ENCODE measurements around the gene BTBD6.

DNA sequence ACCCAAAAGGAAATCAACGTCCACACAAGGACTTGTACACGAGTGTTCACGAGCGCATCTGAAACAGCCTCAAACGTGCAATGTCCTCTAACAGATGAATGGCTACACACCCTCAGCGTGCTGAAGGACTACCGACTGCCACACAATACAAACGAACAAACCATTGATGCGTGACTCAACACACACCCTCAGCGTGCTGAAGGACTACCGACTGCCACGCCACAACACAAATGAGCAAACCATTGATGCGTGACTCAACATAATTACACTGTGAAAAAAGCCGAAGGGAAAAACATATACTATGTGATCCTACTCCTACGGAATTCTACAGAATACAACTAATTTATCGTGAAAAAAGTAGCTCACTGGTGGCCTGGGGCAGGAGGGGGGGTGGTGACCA lies 25.1 kb upstream of the BTBD6 start:
- no peak for TF ChIP-seq POLR2AphosphoS5 (IDR thresholded peaks at IDR 0.05; ENCODE audit: low read depth, low read length)
- TF ChIP-seq, protein P1, sequence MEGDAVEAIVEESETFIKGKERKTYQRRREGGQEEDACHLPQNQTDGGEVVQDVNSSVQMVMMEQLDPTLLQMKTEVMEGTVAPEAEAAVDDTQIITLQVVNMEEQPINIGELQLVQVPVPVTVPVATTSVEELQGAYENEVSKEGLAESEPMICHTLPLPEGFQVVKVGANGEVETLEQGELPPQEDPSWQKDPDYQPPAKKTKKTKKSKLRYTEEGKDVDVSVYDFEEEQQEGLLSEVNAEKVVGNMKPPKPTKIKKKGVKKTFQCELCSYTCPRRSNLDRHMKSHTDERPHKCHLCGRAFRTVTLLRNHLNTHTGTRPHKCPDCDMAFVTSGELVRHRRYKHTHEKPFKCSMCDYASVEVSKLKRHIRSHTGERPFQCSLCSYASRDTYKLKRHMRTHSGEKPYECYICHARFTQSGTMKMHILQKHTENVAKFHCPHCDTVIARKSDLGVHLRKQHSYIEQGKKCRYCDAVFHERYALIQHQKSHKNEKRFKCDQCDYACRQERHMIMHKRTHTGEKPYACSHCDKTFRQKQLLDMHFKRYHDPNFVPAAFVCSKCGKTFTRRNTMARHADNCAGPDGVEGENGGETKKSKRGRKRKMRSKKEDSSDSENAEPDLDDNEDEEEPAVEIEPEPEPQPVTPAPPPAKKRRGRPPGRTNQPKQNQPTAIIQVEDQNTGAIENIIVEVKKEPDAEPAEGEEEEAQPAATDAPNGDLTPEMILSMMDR (IDR thresholded peaks at IDR 0.05), result no peak
- TF ChIP-seq REST (IDR thresholded peaks at IDR 0.05; ENCODE audit: insufficient read depth in 1 of 2, low read depth in 2 of 2, low read length in 1 of 2), result no peak

Data from Panc1 (cell line).